ENCODE data around the gene CETP.

The CETP gene

DNA sequence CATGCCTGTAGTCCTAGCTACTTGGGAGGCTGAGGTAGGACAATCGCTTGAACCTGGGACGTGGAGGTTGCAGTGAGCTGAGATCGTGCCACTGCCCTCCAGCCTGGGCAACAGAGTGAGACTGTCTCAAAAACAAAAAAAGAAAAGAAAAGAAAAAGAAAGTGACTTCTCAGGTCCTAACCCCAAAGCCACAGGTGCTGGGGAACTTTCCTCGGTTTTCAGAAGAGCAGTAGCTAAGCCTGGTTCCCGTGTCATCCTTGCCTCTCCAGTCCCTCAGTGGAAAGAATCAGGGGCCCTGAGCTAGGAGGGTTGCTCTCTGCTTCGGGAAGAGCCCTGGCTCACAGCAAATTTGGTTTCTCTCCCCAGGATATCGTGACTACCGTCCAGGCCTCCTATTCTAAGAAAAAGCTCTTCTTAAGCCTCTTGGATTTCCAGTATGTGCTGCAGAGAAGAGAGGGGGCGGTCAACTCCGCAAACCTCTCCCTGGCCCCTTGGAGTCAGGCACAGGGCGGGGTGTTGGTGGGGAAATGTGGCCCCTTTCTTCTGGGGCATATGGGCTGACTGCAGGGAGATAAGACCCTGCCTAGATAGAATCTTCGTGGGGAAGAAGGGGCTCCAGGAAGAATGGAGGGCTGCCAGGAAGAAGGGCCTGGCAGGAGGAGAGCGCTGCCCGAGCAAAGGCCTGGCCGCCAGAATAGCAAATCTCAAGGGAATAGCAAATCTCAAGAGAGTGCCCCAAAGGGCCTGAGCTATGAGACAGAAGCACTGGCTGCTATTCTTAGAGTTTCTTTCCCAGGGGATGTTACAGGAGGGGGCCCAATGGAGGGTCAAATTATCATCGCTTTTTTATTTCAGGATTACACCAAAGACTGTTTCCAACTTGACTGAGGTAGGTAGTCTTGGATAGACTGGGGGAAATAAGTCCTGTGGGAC is 19.3 kb downstream of the CETP start:
- peak in 1 of 2 donors; percentile 45 for DNase-seq (ENCODE audit: low read depth in 2 of 2)
- no peak overlapping the region for H3K4me3 ChIP-seq (replicated peaks in 1 of 2; ENCODE audit: low read depth in 2 of 2, low read length in 2 of 2)
- TF ChIP-seq CTCF (IDR thresholded peaks at IDR 0.05; ENCODE audit: low read depth, low read length), result no peak

GRCh38 chr16:56981729-56982271 is 20.1 kb downstream of the CETP start:
- no peak for DNase-seq (ENCODE audit: low read depth in 2 of 2)
- no peak overlapping the region for H3K4me3 ChIP-seq (replicated peaks in 1 of 2; ENCODE audit: low read depth in 2 of 2, low read length in 2 of 2)
- TF ChIP-seq CTCF (IDR thresholded peaks at IDR 0.05; ENCODE audit: low read depth, low read length), result no peak

DNA sequence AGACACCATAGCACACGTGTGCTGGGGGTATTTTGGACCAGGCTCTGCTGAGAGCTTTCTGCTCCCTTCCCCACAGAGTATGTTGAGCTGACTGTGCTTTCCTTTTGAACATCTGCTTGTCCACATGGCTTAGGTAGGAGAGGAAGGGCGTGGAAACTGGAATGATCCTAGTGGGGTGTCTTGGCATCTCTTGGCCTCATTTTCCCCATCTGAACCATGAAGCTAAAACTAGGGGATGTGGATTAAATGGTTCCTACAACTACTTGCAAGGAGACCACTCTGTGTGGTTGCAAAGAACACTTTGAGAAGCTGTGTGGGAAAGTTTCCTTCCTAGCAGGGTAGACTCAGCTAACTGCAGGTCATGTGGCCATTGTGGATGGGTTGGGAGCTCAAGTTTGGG is 20.9 kb downstream of the CETP start:
- no peak for TF ChIP-seq CTCF (IDR thresholded peaks at IDR 0.05; ENCODE audit: low read depth, low read length)
- no peak for DNase-seq (ENCODE audit: low read depth in 2 of 2)
- H3K4me3 ChIP-seq (replicated peaks in 1 of 2; ENCODE audit: low read depth in 2 of 2, low read length in 2 of 2), result no peak overlapping the region

DNA sequence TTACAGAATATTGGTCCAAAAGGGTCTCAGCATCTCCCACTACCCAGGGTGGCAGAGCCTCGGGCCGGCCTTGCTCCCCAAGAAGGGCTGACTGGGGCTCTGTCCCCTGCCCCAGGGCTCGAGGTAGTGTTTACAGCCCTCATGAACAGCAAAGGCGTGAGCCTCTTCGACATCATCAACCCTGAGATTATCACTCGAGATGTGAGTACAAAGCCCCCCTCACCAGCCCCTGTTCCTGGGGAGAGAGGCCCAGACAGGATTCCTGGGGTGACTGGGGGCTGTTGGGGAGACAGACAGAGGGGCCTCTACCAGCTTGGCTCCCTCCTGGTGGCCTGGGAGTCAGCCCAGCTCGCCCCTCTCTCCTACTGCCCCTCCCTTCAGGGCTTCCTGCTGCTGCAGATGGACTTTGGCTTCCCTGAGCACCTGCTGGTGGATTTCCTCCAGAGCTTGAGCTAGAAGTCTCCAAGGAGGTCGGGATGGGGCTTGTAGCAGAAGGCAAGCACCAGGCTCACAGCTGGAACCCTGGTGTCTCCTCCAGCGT is 21.5 kb downstream of the CETP start:
- TF ChIP-seq CTCF (IDR thresholded peaks at IDR 0.05; ENCODE audit: low read depth, low read length), result no peak
- no peak overlapping the region for H3K4me3 ChIP-seq (replicated peaks in 1 of 2; ENCODE audit: low read depth in 2 of 2, low read length in 2 of 2)

GRCh38 chr16:56984639-56985038 is 22.9 kb downstream of the CETP start:
- TF ChIP-seq CTCF (IDR thresholded peaks at IDR 0.05; ENCODE audit: low read depth, low read length), result no peak
- H3K4me3 ChIP-seq (replicated peaks in 1 of 2; ENCODE audit: low read depth in 2 of 2, low read length in 2 of 2), result no peak overlapping the region
- DNase-seq (ENCODE audit: low read depth in 2 of 2), result no peak

More for the DNA sequence above, 21.5 kb downstream of the CETP start:
- no peak for DNase-seq (ENCODE audit: low read depth in 2 of 2)

- no peak overlapping the region for H3K4me3 ChIP-seq (replicated peaks in 1 of 2; ENCODE audit: low read depth in 2 of 2, low read length in 2 of 2)
- DNase-seq (ENCODE audit: low read depth in 2 of 2), result peak; percentile 90 to 93
- no peak for TF ChIP-seq CTCF (IDR thresholded peaks at IDR 0.05; ENCODE audit: low read depth, low read length)
Measured at GRCh38 chr16:56985288-56985961, 23.7 kb downstream of the CETP start.
